Stimulated activated CD8-positive, alpha-beta memory T cell treated with anti-CD3 and anti-CD28 coated beads, Interleukin-15, amount 100 ng/mL, for 1 hour (primary cell): ENCODE data around the gene UBE2E2.
"Not testable (repeated sequence)": the region's sequence is repeated elsewhere in the genome, so short reads cannot be mapped to it uniquely, and the experiment has no call there.

Source experiments
- DNase-seq: peaks from one replicate; pipeline ENCODE4 v3.0.0-alpha.2; 2020; ENCODE audit warnings: low read depth

UBE2E2 gene

GRCh38 chr3:23591374-23591773 is 388.2 kb downstream of the UBE2E2 start:
- no peak for DNase-seq

DNA sequence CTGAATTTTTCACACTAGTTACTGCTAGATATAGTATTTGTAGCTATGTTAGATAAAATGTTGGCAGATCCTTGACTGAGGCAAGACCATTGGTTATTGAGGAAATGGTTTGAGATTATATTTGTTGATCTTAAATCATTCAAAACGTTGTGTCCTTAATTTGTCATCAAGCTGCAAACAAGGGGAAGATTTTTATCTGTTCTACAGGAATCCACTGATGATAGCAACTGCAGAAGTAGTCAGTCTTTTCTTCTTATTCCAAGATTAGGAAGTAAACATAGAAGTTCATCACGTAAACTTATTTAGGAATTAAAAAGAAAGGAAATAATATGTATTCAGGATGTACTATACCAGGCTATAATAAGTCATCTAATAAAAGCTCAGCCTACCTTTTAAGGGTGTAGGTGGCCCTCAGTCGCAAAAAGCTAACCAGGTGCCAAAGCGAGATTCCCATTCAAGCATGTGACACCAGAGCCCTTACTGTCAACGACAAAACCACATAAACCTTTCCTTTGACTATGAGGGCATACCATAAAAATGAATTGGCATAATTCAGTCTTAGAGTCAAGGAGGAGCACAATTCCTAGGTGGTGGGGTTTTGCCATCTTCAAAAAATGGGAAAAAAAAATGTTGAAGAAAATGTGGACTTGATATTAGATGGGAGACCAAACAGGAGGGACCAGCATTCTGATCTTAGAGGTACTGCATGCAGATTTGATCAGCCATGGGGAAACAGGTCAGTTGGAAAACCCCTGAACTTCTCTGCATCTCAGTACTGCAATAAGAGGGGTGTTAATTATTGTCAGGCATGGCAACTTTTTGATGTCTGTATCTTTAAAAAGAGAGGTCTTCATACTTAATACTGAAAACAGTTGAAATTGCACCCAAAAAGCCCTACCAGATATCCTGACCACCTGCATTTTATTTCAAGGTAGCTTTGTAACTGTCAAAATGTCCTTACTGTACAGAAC is 390.1 kb downstream of the UBE2E2 start:
- no peak for DNase-seq

DNA sequence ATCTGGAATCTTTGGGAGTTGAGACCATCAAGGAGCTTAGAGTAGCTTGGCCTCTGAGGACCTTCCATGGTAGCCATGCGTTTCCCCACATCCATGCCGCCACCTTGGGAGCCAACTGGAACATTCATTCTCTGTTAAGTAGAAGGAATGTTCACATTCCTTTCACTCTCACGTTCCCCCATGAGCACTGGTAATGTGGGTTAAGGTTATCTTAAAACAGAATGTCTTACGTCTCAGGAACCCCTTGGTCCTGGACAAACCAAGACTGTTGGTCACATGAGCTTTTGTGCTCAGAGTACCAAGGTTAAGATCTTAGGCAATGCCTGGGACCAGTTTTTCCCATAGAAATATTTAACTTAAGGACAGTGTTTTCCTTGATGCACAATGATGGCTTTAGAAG is 390.9 kb downstream of the UBE2E2 start:
- DNase-seq = no peak

DNA sequence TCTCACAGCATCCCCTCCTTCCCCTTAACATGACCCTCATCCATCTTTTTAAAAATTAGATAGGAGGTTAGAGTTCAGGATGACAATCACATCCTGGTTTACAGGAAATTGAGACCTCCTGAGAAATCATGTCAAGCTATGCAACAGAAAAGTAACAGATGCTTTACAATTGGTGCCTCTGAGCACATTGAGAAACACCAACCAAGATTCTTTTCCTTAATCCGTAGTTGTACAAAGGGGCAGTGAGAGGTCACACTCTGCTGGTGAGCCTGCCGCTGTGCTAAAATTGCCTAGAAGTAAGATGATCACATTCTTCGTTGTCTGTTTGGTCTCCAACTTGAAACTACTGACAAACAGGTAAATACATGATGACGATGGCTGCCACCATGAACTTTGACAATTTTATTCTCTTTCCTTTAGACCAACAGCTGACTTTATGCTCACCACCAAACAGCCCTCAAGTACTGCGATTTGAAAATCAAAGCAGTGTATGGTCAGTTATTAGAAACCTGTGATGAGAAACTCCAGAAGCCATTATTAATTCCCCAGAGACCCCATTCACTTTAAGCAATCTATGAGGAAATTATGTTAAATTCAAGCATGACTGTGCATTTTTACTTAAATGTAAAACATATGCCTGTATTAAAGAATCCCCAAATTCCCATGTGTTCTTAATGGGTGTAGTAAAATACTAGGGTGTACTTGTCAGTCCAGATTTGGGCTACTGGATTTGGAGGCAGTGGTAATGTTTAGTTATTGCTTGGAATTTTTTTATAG is 392.0 kb downstream of the UBE2E2 start:
- no peak for DNase-seq

DNA sequence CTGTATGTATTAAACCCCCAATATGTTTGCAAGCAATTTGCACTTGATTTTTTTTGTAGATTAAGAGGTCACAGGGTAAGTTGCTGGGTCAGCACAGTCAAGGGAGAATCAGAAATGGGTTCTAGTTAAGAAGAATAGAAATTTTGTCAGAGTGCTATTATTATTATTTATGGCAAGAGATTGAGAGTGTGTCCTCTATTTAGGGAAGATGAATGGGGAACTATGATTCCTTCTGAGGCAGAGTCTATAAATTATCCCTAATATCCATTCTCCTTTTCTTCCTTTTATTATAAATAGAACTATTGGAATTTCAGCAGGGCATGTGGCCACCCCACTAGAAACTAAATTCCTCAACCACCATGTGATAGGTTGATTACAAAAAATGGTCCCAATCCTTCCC is 392.7 kb downstream of the UBE2E2 start:
- no peak for DNase-seq

DNA sequence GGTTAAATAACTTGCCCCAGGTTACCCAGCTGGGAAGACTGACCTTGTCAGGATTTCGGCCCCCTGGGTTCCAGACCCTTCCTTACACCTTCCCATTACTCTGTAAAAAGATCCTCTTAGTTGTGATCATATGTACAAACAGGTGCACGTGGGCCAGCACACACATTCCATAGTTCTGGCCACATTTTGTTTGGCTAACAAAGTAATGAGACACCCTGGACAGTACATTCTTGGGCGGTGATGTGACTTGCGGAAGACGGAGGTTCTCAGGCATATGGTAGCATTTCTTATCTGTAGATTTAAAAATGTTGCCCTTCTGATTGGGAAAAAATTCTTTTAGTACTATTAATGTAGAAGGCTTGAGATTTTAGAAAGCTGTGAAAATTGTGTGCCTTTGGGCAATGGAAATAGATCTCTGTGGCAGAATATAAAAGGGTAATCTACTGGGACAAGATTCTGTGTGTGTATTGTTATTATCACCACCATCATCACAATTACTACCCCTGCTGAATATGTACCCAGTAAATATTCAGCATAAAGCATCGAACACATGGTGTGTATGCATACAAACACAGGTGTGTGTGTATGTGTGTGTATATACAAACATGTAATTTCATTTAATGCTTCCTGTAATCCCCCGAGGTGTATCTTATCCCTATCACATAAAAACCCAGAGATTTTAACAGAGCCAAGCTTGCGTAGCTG is 397.2 kb downstream of the UBE2E2 start:
- DNase-seq = no peak

DNA sequence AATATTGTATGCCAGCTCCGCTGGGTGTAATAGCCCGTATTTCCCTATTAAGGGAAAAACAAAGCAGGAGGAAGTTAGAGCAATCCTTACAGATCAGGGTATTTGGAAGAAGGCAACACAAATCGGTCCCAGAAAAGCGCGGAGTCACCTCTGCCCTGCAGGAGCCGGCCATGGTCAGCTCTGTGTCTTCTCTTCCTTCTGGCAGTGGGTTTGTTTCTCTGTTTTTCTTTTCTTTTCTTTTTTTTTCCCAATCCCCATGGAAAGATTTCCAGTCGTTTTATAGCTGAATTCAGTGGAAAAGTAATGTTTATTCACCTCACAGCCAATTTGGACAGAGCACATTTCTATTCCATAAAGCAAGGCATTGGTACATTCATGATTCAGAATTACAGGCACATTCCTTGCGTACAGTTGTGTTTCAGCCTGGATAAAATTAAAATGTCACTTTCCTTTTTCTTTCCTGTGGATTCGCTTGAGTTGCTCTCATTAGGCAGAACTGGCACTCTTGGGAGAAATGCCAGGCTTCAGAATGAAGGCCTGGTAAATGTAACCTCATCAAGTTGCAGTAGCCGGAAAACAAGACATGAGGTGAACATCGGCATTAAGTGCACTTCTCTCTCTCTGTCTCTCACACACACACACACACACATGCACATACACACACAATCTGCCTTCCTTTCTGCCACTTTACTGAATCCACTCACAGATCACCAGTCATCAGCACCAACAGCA is 398.1 kb downstream of the UBE2E2 start:
- DNase-seq = no peak

GRCh38 chr3:23602971-23603370 is 399.8 kb downstream of the UBE2E2 start:
- DNase-seq = no peak

DNA sequence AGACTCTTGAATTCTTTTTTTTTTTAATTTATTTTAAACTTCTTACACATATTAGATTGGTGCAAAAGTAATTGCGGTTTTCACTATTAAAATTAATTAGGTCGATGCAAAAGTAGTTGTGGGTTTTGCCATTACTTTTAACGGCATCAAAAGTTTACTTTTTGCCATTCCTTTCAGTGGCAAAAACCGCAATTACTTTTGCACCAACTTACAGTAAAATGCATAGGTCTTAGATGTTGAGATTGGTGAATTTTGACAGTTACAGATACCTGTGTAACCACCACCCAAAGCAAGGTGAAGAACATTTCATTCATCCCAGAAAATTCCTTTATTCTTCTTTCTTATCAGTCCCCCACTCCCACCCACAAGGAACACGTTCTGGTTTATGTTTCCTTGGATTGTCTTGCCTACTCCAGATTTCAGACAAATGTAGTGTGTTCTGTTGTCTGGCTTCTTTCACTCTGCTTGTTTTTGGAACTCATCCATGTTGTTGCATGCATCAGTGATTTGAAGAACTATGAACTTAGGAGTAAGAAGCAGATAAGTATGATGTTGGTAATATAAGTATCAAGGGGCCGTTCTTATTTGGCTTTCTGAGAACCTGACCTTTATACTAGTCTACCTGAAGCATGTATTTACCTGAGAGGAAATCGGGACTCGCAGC is 404.2 kb downstream of the UBE2E2 start:
- DNase-seq = no peak

GRCh38 chr3:23608650-23609049 is 405.5 kb downstream of the UBE2E2 start:
- DNase-seq = no peak

DNA sequence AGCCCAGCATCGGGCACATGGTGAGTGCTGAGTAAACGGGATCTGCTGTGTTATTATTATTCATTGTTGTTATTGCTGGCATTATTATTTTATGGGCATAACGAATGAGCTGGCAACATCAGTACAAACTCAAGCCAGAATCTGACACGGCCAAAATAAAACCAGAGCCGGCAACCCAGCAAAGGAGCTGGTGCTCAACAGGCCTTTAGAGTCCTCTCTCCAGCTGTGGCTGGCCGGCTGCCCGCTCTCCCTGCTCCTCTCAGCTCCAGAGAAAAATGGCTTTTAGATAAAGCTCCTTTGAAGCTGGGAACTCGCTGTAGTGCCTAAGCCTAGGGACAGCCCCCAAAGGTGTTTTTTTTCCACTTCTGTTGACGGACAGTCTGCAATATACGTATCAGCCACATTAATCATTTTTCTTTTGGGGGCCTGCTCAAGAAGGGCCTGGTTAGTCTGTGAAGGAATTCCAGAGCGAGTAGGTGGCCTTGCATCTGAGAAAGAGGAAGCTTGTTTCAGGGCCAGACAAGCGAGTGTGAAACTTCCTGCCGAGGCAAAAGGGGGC is 408.7 kb downstream of the UBE2E2 start:
- DNase-seq = no peak

DNA sequence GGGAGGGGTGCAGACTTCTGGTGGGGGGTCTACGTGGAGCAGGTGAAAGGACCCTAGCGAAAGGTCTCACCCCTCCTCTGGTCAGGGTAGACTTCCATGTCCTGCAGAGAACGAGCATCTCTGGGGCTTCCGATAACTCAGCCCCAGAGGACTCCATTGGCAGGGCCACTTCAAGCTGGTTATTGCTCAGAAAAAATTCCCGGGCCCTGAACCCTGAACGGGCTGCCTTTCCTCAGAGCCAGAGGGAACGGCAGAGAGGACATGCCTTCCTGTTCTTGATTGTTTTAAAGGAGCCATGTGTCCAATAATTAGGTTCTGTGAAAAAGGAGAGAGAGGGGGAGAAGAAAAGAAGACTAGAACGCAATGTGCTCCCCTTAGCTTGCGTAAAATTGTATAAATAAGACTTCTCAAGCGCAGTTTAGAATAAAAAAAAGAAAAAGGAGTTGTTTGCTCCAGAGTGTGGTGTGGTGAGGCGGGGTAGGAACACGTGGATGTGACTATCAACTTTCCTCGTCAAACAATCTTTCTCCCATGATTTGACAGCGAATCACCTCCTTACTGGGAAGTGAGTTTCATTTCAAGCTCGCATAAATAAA is 409.3 kb downstream of the UBE2E2 start:
- DNase-seq = no peak

DNA sequence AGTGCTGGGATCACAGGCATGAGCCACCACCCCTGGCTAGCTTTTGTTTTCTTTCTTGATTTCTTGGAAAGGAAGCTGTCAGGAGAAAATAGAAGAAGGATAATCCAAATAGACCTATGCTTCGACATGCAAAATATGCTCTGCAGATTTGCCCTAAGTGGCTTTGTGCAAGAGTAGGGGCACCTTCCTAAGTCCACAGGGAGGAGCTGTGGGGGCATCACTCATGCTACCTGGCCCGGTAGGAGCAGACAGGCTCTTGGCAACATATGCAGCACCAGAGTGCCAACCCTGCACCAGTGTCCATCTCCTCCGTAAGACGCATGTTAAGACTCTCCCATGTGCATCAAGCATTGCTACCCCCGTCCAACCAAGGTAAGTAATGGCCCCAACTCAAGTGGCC is 411.9 kb downstream of the UBE2E2 start:
- no peak for DNase-seq

GRCh38 chr3:23618475-23618874 is 415.3 kb downstream of the UBE2E2 start:
- not testable (repeated sequence) for DNase-seq

DNA sequence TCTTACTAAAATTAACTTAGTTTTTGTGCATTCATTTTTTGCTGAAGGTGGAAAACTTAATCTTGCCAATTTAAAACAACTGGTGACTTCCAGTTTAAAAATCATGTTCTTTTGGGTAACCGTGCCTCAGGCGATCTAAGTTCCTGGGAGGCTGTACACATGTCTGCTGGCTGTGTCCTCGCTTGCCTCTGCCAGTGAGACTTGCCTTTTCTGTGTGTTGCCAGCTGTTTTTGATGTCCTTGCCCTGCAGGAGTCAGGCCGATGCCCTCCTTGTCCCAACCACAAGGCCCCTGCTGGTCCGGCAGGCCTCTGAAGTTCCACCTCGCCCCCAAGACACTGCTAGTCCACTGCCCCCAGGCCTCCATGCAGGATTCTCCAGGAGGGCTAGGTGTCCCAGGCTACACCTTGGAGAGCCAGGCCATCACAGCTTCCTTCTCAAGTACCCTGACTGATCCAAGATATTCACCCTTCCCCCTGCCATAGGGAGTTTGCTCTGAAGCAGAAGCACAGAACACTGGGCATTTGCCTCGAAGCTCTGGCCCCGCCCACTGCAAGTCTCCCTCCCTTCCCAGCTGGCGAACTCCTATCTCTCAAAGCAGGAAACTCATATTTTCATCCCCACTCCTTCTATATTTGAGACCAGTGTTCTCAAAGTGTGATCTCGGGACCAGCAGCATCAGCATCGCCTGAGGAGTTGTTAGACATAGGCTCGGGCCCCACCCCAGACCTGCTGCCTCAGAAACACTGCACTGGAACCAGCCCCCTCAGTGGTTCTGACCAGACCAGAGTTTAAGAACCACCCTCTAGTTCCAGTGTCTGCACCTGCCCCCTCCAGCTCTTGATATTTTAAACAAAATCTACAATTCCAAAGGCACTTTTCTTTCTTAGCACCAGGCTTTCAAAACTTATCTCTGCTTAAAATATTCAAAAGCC is 416.8 kb downstream of the UBE2E2 start:
- DNase-seq = no peak

DNA sequence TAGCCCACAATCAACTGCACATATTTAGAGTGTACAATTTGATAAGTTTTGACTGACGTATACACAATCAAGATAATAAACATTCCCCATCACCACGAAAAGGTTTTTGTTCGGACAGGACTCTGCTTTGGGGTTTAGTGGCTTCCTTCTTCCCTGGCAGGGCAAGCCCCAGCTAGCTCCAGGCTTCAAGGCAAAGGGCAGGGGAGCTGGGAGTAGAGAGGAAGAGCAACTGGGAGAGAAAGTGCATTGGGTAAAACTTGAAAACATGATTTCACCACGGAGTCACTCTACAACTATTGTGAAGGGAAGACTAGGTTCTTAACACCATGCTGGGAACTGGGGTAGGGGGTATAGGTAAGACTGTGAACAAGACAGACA is 417.5 kb downstream of the UBE2E2 start:
- no peak for DNase-seq

- DNase-seq = no peak
Measured at GRCh38 chr3:23623844-23624243, 420.7 kb downstream of the UBE2E2 start.

DNA sequence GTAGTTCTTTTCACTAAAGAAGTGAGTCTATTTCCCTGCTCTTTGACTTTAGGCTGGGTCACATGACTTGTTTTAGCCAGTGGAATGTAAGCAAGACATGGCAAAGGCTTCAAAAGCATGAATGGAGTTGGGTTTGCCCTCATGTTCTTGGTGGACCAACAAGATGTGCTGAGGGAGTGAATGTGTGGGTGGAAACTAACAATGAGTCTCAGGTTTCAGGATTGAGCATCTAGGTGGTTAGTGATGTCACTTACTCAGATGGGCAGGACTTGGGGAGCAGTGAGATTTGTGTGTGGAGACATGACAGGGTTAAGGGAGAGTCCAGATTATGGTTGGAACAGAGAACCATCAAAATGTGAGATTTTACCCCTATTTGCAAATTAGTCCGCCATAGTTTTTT is 421.2 kb downstream of the UBE2E2 start:
- DNase-seq = no peak

DNA sequence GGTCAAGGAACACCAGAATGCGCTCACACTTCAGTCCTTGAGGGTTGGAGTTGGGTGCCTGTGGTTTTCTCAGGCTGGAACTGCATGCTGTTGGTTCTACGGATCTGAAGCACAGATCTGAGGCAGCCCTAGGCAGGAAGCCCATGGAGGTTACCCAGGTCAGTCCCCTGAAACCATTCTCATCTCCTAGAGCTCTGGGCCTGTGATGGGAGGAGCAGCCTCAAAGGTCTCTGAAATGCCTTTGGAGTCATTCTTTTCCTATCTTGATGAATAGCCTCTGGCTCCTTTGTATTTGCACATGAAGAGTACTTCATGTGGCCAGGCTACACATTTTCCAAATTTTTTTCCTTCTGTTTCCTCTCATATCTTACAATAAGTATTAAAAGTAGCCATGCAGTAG is 423.3 kb downstream of the UBE2E2 start:
- DNase-seq = no peak
